ENCODE data around the gene TMEFF2.

Gene TMEFF2

GRCh38 chr2:191957996-191958860 is 236.5 kb downstream of the TMEFF2 start:
- DNase-seq: no peak

GRCh38 chr2:191954451-191954850 is 240.3 kb downstream of the TMEFF2 start:
- DNase-seq: no peak

- DNase-seq: no peak
Observed at GRCh38 chr2:191952515-191953270, 242.0 kb downstream of the TMEFF2 start.

GRCh38 chr2:191951832-191952231 is 242.9 kb downstream of the TMEFF2 start:
- DNase-seq: no peak

GRCh38 chr2:191951376-191951775 is 243.4 kb downstream of the TMEFF2 start:
- no peak for DNase-seq

- DNase-seq: peak; percentile 80
Observed at GRCh38 chr2:191950132-191950874, 244.4 kb downstream of the TMEFF2 start.

GRCh38 chr2:191947235-191947634 is 247.5 kb downstream of the TMEFF2 start:
- peak; percentile 32 for DNase-seq

- DNase-seq: peak; percentile 67
Observed at GRCh38 chr2:191946471-191947182, 248.1 kb downstream of the TMEFF2 start.

- no peak for DNase-seq
Observed at GRCh38 chr2:191945623-191946022, 249.1 kb downstream of the TMEFF2 start.

- DNase-seq: no peak
Observed at GRCh38 chr2:191942739-191943103, 252.0 kb downstream of the TMEFF2 start.

GRCh38 chr2:191942090-191942738 is 252.5 kb downstream of the TMEFF2 start:
- no peak for DNase-seq

- DNase-seq: no peak
Observed at GRCh38 chr2:191941376-191941929, 253.3 kb downstream of the TMEFF2 start.

- no peak for DNase-seq
Observed at GRCh38 chr2:191938779-191939178, 256.0 kb downstream of the TMEFF2 start.

GRCh38 chr2:191936882-191937405 is 257.8 kb downstream of the TMEFF2 start:
- DNase-seq: no peak

GRCh38 chr2:191935247-191935646 is 259.5 kb downstream of the TMEFF2 start:
- DNase-seq: no peak

- DNase-seq: no peak
Observed at GRCh38 chr2:191933307-191934105, 261.2 kb downstream of the TMEFF2 start.

GRCh38 chr2:191932286-191932685 is 262.4 kb downstream of the TMEFF2 start:
- no peak for DNase-seq

- peak; percentile 68 for DNase-seq
Observed at GRCh38 chr2:191931329-191931728, 263.4 kb downstream of the TMEFF2 start.

- DNase-seq: no peak
Observed at GRCh38 chr2:191930205-191930604, 264.5 kb downstream of the TMEFF2 start.

GRCh38 chr2:191929288-191929687 is 265.4 kb downstream of the TMEFF2 start:
- no peak for DNase-seq

GRCh38 chr2:191927991-191928390 is 266.7 kb downstream of the TMEFF2 start:
- peak; percentile 88 for DNase-seq
